ENCODE results near the gene TLE1.
"Not testable (repeated sequence)": the region's sequence is repeated elsewhere in the genome, so short reads cannot be mapped to it uniquely, and the experiment has no call there.

Gene TLE1

GRCh38 chr9:81621785-81622259 is 67.5 kb downstream of the TLE1 start:
- DNase-seq = peak; percentile 91

- no peak for DNase-seq
Observed at GRCh38 chr9:81621118-81621517, 68.2 kb downstream of the TLE1 start.

GRCh38 chr9:81620002-81620390 is 69.4 kb downstream of the TLE1 start:
- no peak for DNase-seq

- DNase-seq = no peak
Observed at GRCh38 chr9:81619353-81620001, 69.9 kb downstream of the TLE1 start.

DNA sequence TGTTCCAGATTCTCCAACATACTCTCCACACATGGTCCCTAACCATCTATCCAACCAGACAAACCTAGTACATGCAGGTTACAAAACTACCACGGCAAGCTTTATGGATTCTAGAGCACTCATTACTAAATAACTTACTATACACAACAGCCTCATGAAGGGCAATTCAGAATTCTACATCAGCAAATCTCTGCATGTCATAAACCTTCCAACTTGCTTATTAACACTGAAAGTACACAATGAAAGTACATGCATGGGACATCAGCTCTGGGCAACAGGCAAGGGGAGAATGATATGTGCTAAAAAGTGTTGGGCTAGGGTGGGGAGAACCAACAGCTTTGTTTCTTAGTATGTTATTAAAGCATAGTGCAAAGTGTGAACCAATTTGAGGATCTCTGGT is 70.4 kb downstream of the TLE1 start:
- DNase-seq = no peak

DNA sequence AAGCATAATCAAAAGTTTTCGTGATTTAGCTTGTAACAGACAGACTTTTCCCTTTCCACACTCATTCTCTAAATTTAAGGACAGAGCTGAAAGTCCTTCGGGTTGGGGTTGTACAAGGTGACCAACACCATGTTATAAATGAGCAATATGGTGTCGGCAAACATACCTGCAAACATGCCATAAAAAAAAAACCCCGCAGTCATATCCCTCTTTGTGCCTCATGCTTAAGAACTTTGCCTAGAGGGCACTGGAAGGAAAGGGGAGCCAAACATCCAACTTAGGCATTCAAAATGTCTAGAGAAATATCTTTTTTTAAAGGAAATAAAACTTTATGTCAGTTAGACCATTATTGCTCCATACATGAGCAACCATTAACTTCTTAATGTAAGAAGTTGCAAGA is 73.2 kb downstream of the TLE1 start:
- DNase-seq = no peak

DNA sequence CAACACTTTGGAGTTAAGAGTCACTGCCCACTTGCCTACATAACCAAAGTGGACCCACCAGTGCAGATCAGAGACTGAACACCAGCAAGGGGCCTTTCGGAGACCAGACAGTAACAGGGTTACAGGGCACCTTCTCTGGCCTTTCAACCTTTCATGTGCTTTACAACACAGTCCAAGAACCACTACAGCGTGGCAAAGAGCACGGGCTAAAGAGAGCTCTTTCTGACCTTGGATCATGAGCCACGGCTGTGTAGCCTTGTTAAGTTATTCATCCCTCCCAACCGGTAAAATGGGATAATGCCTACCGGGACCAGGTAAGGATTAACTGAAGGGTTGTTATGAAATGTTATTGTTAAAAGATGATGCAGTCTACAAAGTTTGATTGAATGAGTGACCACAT is 75.0 kb downstream of the TLE1 start:
- DNase-seq = no peak

DNA sequence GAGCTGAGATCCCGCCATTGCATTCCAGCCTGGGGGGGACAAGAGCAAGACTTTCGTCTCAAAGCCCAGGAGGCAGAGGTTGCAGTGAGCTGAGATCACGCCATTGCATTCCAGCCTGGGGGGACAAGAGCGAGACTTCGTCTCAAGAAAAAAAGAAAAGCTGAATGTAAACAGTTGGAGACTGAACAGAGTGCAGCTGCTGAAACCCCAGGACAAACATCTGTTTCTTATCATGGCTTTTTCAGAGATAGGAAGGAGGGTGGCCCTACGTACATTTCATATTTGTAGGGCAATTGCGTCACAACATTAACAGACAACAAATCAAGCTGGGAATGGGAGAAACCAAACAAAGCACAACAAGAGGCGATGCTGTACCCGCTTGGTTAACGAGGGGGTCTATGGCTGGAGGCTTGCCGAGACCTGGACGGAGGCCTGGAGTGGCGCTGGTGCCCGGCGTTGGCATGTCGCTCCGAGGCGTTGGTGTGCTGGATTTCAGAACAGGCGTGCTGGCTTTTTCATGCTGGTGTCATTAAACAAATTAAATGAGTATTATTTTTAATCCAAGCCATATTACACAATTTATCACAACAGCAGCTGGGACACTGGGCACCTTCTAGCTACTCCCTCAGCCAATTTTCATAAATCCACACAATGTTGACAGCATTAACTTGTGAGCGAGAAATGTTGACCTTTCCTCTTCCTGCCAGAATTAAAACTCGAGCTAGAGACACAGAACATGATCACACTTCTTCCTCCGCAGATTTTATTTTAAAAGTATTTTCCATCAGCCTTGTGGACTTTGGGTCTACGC is 76.1 kb downstream of the TLE1 start:
- DNase-seq = no peak

DNA sequence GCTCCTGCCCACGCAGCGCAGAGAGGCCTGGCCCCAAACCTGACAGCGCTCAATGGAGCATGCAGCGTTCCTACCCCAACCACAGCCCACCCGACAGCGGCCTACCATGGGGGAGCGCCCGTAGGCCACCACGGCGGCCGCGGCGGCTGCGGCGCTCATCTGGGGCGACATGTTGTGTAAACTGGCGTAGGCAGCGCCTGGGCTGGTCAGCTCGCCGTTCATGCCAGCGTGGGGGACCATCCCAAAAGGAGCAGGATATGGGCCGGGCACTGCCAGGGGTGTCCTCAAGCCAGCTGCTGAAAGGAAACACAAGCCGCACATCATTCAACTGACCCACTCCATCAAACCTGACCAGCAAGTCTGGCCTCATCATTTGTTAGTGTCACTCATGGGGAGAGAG is 77.7 kb downstream of the TLE1 start:
- DNase-seq = no peak

DNA sequence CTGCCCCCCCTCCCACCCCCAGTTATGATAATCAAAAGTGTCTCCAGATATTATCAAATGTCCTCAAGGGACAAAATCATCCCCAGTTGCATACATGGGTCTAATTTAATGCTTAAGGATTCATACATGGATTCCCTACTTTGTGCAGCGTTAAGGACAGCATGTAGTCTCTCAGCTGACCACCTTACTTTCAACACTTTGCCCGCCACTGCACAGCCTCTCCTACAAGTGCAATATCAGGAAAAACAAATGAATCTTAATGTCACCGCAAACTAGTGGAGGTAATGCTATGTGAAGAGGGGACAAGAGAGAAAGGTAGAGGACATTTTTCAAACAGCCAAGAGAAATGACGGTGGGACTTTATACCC is 78.6 kb downstream of the TLE1 start:
- DNase-seq = no peak

DNA sequence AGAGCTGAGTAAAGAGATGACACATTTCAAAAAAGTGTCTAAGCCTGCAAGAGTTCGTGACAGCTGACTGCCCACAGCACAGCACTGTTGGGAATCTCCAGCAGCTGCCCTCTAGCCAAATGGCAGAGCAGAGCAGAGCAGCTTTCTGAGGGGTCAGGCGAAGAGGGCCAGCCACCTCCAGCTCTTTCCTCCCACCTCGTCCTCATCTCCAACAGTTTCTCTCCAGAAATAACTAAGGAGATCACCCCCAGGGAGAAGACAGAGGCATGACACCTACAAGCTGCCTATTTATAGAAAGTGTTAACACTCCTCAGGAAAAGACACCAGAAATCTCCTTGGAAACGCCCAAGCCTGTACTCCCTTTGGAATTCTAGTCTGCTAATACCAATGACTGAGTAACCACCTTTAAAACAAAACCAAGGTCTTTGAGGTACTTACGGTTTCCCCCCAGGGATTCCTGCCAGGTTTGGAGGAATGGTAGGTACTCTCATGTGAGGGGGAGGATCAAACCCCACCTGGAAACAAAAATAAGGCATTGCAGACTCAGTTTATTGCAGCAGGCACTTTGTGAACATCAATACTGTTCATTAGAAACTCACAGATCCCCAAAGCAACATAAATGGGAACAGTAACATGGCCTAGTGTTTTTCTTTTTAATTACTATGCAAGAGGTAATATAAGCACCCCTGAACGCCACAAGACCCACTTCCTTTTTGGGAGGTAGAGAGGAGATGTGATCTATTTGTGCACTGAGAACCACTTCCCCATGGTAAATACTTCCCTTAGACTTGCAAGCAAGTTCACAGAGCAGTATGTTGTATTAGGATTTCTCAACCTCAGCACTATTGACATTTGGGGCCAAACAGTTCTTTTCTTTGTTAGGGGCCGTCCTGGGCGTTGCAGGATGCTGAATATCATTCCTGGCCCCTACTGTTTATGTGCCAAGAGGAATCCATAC is 79.3 kb downstream of the TLE1 start:
- no peak for DNase-seq

DNA sequence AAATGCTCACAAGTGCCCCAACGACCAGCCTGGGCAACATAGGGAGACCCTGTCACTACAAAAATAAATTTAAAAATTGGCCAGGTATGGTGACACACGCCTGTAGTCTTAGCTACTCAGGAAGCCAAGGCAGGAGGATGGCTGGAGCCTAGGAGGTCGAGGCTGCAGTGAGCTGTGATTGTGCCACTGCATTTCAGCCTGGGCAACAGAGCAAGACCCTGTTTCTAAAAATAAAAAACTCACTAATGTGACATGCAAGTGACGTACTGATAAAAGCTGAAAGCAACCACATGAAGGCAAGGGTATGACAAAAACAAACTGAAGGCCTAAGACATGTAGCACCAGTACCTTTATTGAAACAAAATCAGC is 81.1 kb downstream of the TLE1 start:
- no peak for DNase-seq

DNA sequence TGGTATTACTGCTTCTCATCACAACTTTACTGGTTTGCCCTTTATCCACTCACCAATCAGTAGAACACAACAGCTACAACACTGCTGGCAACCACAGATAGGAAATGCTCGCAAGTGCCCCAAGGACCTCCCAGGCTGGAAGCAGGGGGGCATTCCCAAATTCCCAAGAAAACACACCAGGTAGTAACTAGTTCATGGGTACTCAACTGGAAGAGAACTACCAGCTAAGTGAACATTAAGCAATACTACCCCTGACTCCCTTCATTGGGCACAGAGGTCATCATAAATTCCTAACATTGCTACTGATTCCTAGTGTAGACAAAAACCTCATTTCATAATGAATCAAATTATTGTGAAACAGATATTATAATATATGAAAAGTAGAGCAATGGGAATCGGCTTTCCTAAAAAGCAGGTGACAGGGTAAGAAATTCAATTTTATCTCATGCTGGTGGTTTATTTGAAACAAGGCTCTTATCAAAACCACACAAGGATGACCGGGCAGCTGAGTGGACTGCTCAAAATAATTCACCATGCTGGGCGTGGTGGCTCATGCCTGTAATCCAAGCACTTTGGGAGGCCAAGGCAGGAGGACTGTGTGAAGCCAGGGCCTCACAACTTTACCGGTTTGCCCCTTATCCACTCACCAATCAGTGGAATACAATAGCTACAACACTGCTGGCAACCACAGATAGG is 81.6 kb downstream of the TLE1 start:
- no peak for DNase-seq

DNA sequence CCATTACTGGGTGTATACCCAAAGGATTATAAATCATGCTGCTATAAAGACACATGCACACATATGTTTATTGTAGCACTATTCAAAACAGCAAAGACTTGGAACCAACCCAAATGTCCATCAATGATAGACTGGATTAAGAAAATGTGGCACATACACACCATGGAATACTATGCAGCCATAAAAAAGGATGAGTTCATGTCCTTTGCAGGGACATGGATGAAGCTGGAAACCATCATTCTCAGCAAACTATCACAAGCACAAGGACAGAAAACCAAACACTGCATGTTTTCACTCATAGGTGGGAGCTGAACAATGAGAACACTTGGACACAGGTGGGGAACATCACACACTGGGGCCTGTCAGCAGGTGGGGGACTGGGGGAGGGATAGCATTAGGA is 83.1 kb downstream of the TLE1 start:
- not testable (repeated sequence) for DNase-seq

- peak; percentile 72 for DNase-seq
Observed at GRCh38 chr9:81605170-81605670, 84.1 kb downstream of the TLE1 start.

DNA sequence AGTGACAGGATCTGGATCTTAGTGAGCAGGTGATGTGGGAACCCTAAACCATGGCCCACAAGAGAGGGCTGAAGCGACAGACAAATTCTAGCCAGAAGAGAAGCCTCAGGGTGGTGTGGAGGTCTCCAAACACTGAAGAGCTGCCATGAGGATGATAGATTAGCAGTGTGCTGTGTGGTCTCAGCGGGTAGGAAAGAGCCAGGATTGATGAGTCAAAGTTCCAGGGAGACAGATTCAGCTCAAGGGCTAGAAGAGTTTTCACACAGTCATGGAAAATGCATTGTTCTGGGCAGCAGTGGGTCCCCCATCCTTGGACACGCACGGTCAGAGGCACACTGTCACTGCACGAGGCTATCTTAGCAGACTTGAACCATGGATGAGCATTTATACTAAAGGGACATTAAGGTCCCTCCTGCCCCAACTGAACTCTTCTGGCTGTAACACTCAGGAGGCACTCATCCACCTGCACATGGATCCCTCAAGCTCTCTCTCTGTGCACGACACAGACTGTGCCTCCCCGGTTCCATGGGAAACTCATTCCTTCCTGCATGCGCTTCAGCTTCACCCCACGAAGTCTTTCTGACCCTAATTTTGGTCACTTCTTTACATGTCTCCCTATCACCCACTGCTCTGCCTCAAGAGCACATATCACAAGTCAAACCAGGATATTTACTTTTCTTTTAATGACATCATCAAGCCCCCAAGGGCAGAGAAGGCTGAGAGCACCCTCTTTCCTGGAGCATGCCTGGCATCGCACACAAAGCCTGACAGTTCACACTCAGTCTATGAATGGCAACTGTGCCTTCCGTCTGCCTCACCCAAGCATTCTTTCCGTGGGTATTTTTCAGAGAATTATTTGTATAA is 84.8 kb downstream of the TLE1 start:
- no peak for DNase-seq

- DNase-seq = no peak
Observed at GRCh38 chr9:81602887-81603680, 86.3 kb downstream of the TLE1 start.

DNA sequence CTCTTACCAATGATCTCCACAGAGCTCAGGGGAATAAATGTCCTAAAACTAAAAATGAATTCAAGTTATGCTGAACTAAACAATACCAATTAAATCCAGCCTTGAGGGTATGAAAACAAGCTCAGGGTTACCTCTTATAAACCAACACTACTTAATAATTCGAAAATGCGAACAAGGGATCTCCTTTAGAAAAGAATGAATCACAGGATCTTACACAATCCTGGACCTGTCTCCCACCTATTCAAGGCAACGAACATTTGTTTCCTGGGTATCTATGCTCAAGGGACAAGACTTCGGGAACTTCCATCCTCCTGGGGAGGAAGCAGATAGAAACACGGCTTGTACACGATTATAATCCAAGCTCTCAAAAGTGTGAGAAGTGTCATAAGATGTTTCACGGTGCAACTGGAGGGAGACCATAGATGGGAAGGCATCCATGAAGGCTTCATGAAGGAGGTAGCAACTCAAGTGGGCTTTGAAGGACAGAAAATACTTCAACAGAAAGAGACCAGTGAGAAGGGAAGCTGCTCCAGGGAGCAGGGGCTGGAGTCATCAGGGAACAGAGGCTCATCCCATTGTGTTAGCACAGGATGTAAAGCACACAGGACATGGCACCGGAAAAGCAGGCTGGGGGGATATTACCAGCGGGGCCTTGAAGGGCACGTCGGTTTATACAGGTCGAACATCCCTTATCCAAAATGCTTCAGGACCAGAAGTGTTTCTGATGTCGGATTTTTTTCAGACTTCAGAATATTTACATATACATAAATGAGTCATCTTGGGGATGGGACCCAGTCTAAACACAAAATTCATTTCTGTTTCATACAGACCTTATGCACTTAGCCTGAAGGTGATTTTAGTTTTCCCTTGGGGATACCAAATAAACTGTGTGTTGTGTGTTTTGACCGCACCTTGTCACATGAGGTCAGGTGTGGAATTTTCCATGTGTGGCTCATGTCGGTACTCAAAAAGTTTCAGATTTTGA is 87.4 kb downstream of the TLE1 start:
- DNase-seq = no peak

GRCh38 chr9:81600631-81601030 is 88.7 kb downstream of the TLE1 start:
- DNase-seq = no peak

DNA sequence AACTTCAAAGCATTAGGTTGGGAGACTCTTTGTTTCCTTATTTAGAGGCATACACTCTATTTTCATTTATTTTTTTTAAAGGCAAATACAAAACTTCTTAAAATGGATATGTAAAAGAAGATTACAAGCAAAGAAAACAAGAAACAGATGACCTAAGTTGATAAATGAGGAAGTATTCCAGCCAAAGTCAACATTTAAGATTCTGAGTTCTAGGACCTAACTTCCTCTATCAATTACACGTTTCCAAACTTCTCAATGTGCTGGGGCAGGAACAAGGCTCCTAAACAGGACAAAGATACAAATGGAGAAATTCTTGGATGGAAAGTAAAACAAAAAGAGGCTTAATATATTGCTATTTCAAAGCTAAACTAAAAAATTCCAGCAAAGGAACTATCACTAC is 89.5 kb downstream of the TLE1 start:
- no peak for DNase-seq
